HT1080 (cell line): ENCODE data around the gene IFNL4. TPM values are rescaled to one million over a fixed set of nuclear protein-coding genes. Genes with fewer than 3 reads are reported as not detected.
"Not testable (repeated sequence)": the region's sequence is repeated elsewhere in the genome, so short reads cannot be mapped to it uniquely, and the experiment has no call there.

Experiments used
- DNase-seq: peaks from one replicate; pipeline ENCODE4 v3.0.0-alpha.2; 2015; ENCODE audit warnings: low read depth
- total RNA-seq: library from RNA; depleted of rRNA; stranded (reverse); fragments of >200 nt; shearing (Covaris generic); gene quantifications from 2 replicates; pipeline ENCODE4 v1.2.3, GENCODE V29; 2014

Gene IFNL4
- total RNA-seq, 1 experiment from 2014 or later = not detected

DNA sequence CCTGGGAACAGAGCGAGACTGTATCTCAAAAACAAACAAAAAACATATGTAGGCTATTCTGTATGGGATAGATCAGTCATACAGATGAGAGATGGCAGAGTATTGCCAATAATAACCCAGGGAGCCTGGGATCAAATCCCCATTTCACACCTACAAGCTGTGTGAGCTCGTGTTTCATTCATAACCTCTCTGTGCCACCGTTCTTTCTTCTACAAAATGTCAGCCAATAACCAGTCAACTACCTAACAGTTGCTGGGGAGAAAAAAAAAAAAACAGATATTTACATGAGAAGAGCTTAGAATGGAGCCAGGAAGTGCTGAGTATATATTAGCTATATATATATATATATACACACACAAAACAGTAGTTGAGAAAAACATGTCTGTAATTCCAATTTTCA is 13.0 kb upstream of the IFNL4 start:
- DNase-seq = no peak

DNA sequence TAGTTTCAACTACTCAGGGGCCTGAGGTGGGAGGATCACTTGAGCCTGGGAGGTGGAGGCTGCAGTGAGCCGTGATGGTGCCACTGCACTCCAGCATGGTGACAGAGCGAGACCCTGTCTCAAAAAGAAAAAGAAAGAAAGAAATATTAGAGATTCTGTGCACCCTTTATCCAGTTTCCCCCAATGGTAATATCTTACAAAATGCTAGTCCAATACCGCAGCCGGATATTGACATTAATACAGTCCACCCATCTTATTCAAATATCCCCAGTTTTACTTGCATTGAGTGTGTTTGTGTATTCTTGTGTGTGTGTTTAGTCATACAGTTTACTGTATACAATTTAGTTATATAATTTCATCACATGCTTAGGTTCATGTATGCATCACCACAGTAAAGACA is 8.6 kb upstream of the IFNL4 start:
- DNase-seq = no peak

DNA sequence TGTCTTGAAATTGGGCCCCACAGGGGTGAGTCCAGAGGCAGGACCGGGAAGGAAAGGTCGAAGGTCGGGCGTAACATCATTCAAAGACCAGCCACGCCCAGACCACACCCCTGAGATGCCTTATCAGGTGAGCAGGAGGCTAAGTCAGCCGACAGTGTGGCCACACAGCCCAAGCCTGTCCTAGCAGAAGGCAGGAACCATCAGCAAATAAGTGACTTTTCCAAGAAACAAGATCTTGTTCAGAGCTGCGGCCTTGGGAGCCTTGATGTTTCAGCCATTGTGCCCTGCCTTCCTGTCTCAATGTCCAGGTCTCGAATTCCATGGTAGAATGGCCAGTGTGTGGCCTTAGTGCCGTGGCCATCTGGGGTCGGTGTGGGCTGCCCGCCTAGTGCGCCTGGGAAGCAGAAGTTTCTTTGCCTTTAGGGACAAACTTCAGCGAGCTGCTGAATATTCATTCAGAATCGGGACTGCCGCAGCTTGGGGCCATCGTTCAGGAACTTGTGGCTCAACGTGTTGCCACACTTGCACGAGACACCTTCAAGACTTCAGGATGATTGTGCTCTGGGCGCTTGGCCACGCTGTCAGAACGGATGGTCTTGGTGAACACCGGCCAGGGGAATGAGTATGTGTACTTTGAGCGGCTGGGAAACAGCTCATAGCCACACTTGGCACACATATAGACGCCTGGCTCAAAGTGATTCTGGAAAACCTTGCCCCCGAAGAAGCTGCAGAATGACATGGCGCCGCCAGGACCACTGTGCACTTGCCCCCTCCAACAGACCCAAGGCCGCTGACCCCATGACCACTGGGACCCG is 6.1 kb upstream of the IFNL4 start:
- no peak for DNase-seq

DNA sequence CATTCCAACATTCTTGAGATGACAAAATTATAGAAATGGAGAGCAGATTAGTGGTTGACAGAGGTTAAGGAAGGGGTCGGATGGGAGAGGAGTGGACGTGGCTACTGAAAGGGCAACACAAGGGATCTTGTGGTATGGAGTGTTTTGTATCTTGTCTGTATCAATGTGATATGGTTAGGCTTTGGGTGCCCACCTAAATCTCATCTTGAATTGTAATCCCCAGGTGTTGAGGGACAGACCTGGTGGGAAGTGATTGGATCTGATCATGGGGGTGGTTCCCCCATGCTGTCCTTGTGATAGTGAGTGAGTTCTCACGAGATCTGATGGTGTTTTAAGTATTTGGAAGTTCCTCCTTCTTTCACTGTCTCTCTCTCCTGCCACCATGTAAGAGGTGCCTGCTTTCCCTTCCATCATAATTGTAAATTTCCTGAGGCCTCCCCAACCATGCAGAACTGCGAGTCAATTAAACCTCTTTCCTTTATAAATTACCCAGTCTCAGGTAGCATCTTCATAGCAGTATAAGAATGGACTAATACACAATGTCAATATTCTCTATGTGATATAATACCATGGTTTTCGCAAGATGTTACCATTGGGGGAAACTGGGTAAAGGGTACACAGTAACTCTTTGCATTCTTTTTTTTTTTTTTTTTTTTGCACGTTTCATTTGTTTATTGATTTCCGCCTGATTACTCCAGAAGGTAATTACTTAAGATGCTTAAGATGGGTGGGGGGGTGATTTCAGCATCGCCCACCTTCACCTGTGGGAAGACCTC is 4.9 kb upstream of the IFNL4 start:
- no peak for DNase-seq

DNA sequence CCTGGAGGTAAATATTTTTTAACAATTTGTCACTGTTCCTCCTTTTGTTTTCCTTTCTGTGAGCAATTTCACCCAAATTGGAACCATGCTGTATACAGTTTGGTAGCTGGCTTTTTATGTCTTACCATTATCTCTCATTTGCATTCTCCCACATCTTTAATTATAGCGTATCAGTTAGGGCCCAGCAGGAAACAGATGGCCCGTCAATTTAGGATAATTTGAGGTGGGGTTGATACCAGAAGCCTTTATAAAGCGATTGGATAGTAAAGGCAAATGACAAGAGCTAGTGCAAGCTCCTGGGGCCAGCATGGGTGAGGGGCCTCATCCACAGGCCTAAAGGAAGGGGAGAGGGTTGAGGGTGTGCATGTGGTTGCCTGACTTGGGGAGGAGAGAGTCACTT is 3.8 kb upstream of the IFNL4 start:
- DNase-seq = no peak

DNA sequence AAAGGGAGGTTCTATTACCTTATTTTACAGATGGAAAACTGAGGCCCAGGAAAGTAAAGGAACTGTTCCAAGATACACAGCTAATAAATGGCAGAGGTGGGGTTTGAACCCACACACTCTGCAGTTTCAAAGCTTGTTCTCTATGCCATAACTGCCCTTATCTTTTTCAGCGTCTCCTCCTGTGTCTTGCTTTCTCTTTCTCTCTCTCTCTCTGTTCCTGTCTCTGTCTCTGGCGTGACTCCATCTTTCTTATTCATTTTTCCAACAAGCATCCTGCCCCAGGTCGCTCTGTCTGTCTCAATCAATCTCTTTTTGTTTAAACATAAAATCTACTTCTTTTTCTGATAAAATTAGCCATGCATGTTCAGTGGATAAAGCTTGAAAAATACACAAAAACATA is 3.2 kb upstream of the IFNL4 start:
- DNase-seq = no peak

DNA sequence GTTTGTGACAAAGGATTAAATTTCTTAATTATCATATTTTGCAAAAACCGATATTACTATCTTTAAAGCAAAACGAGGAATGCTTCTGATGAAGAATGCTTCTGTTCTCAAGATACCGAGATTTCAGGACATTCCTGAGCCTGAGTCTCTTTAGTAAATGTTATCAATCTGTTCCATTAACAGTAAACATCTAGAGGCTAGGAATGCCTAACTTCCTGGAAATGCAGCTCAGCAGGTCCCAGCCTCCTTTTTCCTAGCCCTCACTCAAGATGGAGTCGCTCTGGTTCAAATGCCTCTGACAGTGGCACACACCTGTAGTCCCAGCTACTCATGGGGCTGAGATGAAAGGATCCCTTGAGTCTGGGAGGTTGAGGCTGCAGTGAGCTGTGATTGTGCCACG is 2.4 kb upstream of the IFNL4 start:
- DNase-seq = no peak

DNA sequence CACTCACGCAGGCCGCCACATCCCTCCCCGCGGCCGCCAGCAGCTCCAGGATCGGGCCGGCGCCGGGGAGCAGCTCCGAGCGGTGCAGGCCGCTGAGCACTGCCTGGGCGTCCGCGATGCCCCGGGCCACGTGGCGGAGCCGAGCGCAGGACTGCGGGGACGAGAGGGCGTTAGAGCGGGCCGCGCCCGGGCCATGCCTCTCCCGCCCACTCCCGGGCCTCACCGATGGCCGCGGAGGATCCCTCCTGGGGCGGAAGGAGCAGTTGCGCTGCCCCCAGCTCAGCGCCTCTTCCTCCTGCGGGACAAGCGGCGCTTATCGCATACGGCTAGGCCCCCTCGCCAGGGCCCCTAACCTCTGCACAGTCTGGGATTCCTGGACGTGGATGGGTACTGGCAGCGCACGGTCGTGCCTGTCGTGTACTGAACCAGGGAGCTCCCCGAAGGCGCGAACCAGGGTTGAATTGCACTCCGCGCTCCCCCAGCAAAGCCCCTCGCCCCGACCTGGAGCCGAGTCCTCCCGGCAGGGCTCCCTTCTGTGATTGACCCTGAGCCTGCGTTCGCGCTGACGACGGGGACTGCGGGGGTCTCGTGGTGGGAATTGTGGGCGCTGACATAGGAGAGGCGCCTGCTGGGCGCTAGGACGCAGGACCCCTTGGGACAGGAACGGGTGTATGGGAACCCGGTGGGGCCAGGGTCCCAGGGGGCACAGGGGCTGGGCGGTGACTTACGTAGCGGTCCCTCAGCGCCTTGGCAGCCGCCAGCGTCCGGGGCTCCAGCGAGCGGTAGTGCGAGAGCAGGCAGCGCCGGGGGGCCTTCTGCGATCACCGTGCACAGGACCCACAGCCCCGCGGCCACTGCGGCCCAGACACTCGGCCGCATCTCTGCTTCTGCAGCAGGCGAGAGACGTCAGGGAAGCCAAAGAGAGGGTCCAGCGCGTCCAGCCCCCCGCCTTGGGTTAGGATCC is 673 bp downstream of the IFNL4 start:
- DNase-seq = no peak

DNA sequence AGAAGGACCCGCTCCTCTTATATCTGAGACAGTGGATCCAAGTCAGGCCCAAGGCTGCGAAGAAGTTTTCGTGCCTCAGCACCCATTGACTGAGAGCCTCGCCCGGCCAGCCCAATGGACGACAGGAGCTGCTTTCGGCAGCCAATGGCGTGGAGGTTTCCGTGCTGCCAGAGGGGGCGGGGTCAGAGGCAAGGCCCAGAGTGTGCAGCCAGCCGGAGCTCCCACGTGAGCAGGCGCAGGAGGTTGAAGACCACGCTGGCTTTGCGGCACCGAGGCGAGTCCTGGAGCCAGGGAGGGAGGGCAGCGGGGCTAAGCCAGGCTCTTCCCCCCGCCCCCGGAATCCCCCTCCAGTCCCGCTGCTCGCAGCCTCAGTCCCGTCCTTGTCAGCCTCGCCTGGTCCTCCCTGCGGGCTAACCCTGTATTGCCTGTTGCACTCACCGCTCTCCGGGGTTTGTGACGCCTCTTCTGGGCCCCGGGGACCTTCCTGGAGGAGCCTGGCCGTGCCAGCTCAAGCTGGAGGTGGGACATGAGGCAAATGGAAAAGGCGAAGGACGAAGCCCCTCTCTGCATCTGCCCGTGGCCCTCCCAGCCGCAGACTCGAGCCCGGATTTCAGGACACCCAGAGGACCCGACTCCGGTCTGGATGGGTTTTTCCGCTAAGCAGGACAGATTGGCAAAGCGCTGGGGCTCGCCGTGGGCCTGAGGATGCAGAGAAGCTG is 1.5 kb downstream of the IFNL4 start:
- no peak for DNase-seq

DNA sequence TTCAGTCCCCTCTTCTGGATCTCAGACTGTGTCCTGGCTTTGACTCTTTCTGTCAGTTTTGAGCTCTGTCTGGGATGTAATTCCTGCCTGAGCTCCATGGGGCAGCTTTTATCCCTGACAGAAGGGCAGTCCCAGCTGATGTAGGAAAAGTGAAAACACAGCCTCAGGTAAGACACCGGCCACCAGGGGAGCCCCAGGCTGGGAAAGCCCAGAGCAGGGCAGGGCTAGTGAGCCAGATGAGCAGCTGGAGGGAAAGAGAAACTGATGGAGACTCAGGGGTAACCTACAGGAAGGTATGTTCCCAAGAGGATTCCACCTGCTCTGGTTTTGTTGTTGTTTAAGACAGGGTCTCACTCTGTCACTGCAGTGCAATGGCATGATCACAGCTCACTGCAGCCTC is 3.5 kb downstream of the IFNL4 start:
- DNase-seq = not testable (repeated sequence)

DNA sequence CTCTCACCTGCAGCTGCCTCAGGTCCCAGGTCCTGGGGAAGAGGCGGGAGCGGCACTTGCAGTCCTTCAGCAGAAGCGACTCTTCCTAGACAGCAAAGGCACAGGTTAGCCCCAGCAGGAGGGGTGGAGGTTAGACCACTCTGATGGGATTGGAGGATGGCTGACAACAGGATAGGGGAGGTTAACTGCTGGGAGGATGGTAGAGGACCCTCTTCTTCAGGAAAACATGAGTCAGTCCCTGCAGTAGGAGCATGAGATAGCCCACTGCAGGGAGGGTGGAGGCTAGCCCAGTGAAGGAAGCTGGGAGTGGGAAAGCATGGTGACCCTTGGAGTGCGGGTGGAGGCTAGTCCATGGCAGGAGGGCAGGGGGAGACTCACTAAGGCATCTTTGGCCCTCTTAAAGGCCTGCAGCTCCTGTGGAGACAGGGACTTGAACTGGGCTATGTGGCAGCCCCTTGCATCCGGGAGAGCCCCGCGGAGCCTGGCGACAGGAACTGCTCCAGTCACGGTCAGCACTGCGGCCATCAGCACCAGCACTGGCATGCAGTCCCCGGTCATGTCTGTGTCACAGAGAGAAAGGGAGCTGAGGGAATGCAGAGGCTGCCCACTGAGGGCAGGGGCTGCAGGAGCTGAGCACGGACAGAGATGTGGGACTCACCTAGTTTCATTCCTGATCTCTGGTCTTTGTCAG is 4.1 kb downstream of the IFNL4 start, which contains the start of gene IFNL3:
IFNL3 (minus strand) TSS at position 597 of the 691 bp plus-strand sequence; CDS start at position 558, 39 bp downstream.
- not testable (repeated sequence) for DNase-seq

DNA sequence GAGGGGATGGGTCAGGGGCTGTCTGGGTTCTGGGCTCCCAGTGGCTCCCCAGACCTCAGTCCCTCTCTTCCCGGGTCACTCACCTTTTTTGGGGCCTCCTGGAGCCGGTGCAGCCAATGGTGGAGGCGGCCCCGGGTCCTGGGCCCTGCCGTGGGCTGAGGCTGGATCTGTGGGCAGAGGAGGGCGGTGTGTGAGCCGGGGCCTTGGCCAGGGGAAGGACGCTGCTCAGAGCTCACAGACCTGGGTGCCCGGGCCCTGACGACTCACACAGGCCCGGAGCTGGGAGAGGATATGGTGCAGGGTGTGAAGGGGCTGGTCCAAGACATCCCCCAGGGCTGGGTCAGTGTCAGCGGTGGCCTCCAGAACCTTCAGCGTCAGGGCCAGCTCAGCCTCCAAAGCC is 4.9 kb downstream of the IFNL4 start:
- DNase-seq = not testable (repeated sequence)

DNA sequence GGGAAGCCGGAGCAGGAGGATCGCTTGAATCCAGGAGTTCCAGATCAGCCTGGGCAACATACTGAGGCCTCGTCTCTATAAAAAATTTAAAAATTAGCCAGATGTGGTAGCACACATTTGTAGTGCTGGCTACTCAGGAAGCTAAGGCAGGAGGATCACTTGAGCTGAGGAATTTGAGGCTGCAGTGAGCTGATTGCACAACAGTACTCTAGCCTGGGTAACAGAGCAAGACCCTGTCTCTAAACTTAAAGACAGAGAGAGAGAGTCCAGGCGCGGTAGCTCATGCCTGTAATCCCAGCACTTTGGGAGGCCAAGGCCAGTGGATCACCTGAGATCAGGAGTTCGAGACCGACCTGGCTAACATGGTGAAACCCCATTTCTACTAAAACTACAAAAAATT is 8.2 kb downstream of the IFNL4 start:
- no peak for DNase-seq

DNA sequence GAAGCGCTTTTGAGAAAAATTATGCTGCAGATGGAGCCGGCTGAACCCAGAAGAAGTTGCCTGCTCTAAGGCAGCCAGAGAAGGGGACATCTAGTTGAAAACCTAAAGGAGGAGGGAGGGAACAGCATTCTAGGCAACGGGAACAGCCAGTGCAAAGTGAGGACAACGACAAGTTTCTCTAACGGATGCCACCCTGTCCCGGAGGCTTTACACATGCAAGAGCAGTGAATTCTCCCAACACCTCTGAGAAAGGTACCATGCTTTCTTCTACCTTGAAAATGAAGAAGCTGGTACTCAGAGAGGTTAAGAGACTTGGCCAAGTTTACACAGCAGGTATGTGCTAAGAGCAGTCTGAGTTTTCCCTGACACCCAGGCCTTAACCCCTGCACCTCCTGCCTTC is 9.7 kb downstream of the IFNL4 start:
- DNase-seq = no peak

DNA sequence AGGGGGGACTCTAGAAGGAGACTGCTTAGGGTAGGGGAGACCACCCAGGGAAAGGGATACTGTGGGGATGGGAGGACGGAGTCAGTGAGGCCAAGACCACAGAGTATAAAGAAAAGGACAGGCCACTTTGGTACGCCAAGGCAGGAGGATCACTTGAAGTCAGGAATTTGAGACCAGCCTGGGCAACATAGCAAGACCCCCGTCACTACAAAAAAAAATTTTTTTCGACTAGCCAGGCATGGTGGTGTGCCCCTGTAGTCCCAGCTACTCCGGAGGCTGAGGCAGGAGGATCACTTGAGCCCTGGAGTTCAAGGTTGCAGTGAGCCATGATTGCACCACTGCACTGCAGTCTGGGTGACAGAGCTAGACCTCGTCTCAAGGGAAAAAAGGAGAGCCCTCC is 10.4 kb downstream of the IFNL4 start:
- no peak for DNase-seq

DNA sequence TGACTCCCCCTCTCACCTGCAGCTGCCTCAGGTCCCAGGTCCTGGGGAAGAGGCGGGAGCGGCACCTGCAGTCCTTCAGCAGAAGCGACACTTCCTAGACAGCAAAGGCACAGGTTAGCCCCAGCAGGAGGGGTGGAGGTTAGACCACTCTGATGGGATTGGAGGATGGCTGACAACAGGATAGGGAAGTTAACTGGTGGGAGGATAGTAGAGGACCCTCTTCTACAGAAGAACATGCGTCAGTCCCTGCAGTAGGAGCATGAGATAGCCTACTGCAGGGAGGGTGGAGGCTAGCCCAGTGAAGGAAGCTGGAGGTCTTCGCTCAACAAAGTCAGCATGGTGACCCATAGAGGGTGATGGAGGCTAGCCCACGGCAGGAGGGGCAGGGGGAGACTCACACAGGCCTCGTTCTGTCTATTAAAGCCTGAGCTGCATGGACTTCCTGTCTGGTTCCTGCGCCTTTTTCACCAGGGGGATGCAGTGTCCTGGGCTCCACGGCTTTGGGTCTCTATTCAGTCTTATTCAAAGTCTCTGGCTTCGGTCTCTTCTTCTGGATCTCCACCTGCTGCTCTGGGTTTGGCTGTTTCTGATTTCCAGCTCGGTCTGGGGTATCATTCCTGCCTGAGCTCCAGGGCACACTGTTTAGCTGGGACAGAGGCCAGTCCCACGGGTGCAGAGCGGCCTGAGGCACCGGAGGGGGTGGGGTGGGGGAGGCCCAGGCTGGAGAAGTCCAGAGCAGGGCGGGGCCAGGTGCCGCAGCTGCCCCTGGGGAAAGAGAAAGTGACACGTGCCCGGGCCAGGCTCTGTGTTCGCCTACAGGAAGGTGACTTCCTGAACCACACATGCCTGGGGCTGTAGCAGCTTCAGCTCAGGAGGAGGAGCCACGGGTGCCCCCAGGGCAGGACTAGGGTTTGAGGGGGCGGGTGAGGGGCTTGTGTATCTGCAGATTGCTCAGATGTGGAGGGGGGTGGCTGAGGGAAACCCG is 11.2 kb downstream of the IFNL4 start:
- peak; percentile 22 for DNase-seq

DNA sequence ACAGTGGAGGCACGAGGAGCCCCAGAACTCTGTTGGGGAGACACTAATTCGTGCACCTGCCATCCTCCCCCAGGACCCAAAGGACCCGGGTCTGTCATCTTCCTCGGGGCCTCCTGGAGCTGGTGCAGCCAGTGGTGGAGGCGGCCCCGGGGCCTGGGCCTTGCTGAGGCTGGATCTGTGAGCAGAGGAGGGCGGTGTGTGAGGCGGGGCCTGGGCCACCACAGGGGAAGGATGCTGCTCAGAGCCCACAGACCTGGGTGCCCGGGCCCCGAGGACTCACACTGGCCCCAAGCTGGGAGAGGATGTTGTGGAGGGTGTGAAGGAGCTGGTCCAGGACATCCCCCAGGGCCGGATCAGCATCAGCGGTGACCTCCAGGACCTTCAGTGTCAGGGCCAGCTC is 12.1 kb downstream of the IFNL4 start:
- no peak for DNase-seq

DNA sequence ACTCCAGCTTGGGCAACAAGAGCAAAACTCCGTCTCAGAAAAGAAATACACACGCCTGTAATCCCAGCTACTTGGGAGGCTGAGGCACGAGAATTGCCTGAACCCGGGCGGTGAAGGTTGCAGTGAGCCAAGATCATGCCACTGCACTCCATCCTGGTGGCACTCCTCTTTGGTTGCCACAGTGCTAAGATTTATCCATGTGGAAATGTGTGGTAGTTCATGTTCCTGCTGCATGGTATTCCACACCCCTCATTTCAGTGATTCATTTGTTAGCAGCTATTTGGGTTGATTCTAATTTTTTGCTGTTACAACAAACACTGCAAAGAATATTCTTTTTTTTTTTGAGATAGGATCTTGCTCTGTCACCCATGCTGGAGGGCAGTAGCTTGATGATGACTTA is 15.9 kb downstream of the IFNL4 start:
- no peak for DNase-seq
